ENCODE results near the gene PKM.

PKM gene

GRCh38 chr15:72200395-72201237 lies 30.4 kb downstream of the PKM start:
- Mint-ChIP-seq H3K27me3 (peaks cover 16% of the 10 kb centered on the region), H3K27ac (peak overlapping the region; percentile 72), H3K36me3 (ENCODE audit: low read depth) (peaks cover 79% of the 10 kb centered on the region), H3K4me3 (no peak overlapping the region), H3K4me1 (ENCODE audit: low read depth) (peaks cover 33% of the 10 kb centered on the region), H3K9me3 (no peaks in the 10 kb centered on the region)
- no peak for DNase-seq

- DNase-seq: peak; percentile 79
- no peaks in the 10 kb centered on the region for H3K9me3 Mint-ChIP-seq
- peak overlapping the region; percentile 18 for H3K27ac Mint-ChIP-seq
- H3K27me3 Mint-ChIP-seq: peaks cover 16% of the 10 kb centered on the region
- H3K36me3 Mint-ChIP-seq (ENCODE audit: low read depth): peaks cover 70% of the 10 kb centered on the region
- peaks cover 29% of the 10 kb centered on the region for H3K4me1 Mint-ChIP-seq (ENCODE audit: low read depth)
- H3K4me3 Mint-ChIP-seq: no peak overlapping the region
These were observed 31.2 kb downstream of the PKM start for GRCh38 chr15:72199721-72200212.

- peak overlapping the region; percentile 29 for H3K27ac Mint-ChIP-seq
These were observed 31.8 kb downstream of the PKM start for GRCh38 chr15:72199205-72199515.

GRCh38 chr15:72198356-72199204 lies 32.4 kb downstream of the PKM start:
- DNase-seq: peak; percentile 47
- peaks cover 24% of the 10 kb centered on the region for H3K4me1 Mint-ChIP-seq (ENCODE audit: low read depth)
- H3K27me3 Mint-ChIP-seq: peaks cover 24% of the 10 kb centered on the region
- no peaks in the 10 kb centered on the region for H3K9me3 Mint-ChIP-seq
- H3K36me3 Mint-ChIP-seq (ENCODE audit: low read depth): peaks cover 59% of the 10 kb centered on the region
- peak overlapping the region; percentile 56 for H3K4me3 Mint-ChIP-seq
- H3K27ac Mint-ChIP-seq: peak overlapping the region; percentile 79

More at GRCh38 chr15:72199205-72199515, 31.8 kb downstream of the PKM start:
- Mint-ChIP-seq H3K27me3 (peaks cover 18% of the 10 kb centered on the region), H3K4me3 (no peak overlapping the region), H3K4me1 (ENCODE audit: low read depth) (peaks cover 24% of the 10 kb centered on the region), H3K36me3 (ENCODE audit: low read depth) (peaks cover 64% of the 10 kb centered on the region), H3K9me3 (no peaks in the 10 kb centered on the region)
- no peak for DNase-seq

GRCh38 chr15:72197460-72198355 lies 33.3 kb downstream of the PKM start, which contains the start of gene GRAMD2A:
Gene GRAMD2A (minus strand): TSS chr15:72197787.
- DNase-seq: peak; percentile 71
- Mint-ChIP-seq H3K9me3 (no peaks in the 10 kb centered on the region), H3K27me3 (peaks cover 25% of the 10 kb centered on the region), H3K36me3 (ENCODE audit: low read depth) (peaks cover 50% of the 10 kb centered on the region), H3K4me1 (ENCODE audit: low read depth) (peaks cover 19% of the 10 kb centered on the region), H3K4me3 (peak within 1 kb of the TSS; percentile 56), H3K27ac (peak within 1 kb of the TSS; percentile 79)

- DNase-seq: no peak
- Mint-ChIP-seq H3K4me3 (no peak overlapping the region), H3K36me3 (ENCODE audit: low read depth) (peaks cover 43% of the 10 kb centered on the region), H3K27me3 (peaks cover 29% of the 10 kb centered on the region), H3K27ac (peak overlapping the region; percentile 74), H3K9me3 (no peaks in the 10 kb centered on the region), H3K4me1 (ENCODE audit: low read depth) (peaks cover 15% of the 10 kb centered on the region)
These were observed 33.9 kb downstream of the PKM start for GRCh38 chr15:72197041-72197459.

- peak overlapping the region; percentile 74 for H3K27ac Mint-ChIP-seq
- peaks cover 38% of the 10 kb centered on the region for H3K36me3 Mint-ChIP-seq (ENCODE audit: low read depth)
These were observed 34.5 kb downstream of the PKM start for GRCh38 chr15:72196409-72197040.

GRCh38 chr15:72195101-72195511 lies 35.9 kb downstream of the PKM start:
- peaks cover 24% of the 10 kb centered on the region for H3K36me3 Mint-ChIP-seq (ENCODE audit: low read depth)
- peaks cover 36% of the 10 kb centered on the region for H3K27me3 Mint-ChIP-seq
- H3K4me3 Mint-ChIP-seq: no peak overlapping the region
- DNase-seq: no peak
- H3K27ac Mint-ChIP-seq: peak overlapping the region; percentile 74
- H3K9me3 Mint-ChIP-seq: no peaks in the 10 kb centered on the region
- H3K4me1 Mint-ChIP-seq (ENCODE audit: low read depth): peaks cover 13% of the 10 kb centered on the region

More at GRCh38 chr15:72196409-72197040, 34.5 kb downstream of the PKM start:
- peaks cover 15% of the 10 kb centered on the region for H3K4me1 Mint-ChIP-seq (ENCODE audit: low read depth)
- H3K9me3 Mint-ChIP-seq: no peaks in the 10 kb centered on the region
- H3K27me3 Mint-ChIP-seq: peaks cover 29% of the 10 kb centered on the region
- no peak overlapping the region for H3K4me3 Mint-ChIP-seq
- DNase-seq: no peak

- Mint-ChIP-seq H3K36me3 (ENCODE audit: low read depth) (peaks cover 12% of the 10 kb centered on the region), H3K27ac (peak overlapping the region; percentile 9), H3K4me1 (ENCODE audit: low read depth) (peaks cover 11% of the 10 kb centered on the region), H3K9me3 (no peaks in the 10 kb centered on the region), H3K27me3 (peaks cover 44% of the 10 kb centered on the region), H3K4me3 (no peak overlapping the region)
- no peak for DNase-seq
These were observed 37.1 kb downstream of the PKM start for GRCh38 chr15:72193836-72194396.

GRCh38 chr15:72192416-72192815 lies 38.6 kb downstream of the PKM start:
- H3K4me3 Mint-ChIP-seq: no peak overlapping the region
- DNase-seq: no peak
- no peaks in the 10 kb centered on the region for H3K4me1 Mint-ChIP-seq (ENCODE audit: low read depth)
- no peaks in the 10 kb centered on the region for H3K9me3 Mint-ChIP-seq
- peaks cover 46% of the 10 kb centered on the region for H3K27me3 Mint-ChIP-seq
- H3K36me3 Mint-ChIP-seq (ENCODE audit: low read depth): no peaks in the 10 kb centered on the region
- peak overlapping the region; percentile 2 for H3K27ac Mint-ChIP-seq

- no peak overlapping the region for H3K27ac Mint-ChIP-seq
- no peaks in the 10 kb centered on the region for H3K4me1 Mint-ChIP-seq (ENCODE audit: low read depth)
- no peak overlapping the region for H3K4me3 Mint-ChIP-seq
- no peaks in the 10 kb centered on the region for H3K9me3 Mint-ChIP-seq
- no peak for DNase-seq
- peaks cover 45% of the 10 kb centered on the region for H3K27me3 Mint-ChIP-seq
- no peaks in the 10 kb centered on the region for H3K36me3 Mint-ChIP-seq (ENCODE audit: low read depth)
These were observed 41.6 kb downstream of the PKM start for GRCh38 chr15:72189250-72189902.

- Mint-ChIP-seq H3K27me3 (peaks cover 52% of the 10 kb centered on the region), H3K36me3 (ENCODE audit: low read depth) (no peaks in the 10 kb centered on the region), H3K27ac (no peak overlapping the region), H3K4me1 (ENCODE audit: low read depth) (no peaks in the 10 kb centered on the region), H3K9me3 (no peaks in the 10 kb centered on the region), H3K4me3 (no peak overlapping the region)
- no peak for DNase-seq
These were observed 46.7 kb downstream of the PKM start for GRCh38 chr15:72184165-72184811.
